Gastroesophageal sphincter (tissue), 4 donors: Measurements from ENCODE around the gene TIMM13. TPM values are rescaled to one million over a fixed set of nuclear protein-coding genes. Genes with fewer than 3 reads are reported as not detected.

Experiments
- ATAC-seq: fragments of 150-250 bp; one replicate; pipeline ENCODE4 v1.9.1; 2016; ENCODE audit warnings: mild to moderate bottlenecking, moderate library complexity
- H3K27ac ChIP-seq, 4 donors: fragments of 200-600 bp; sonication (generic) in 3 of 4; 1 replicate in 3 of 4; 2 replicates in 1 of 4; pipeline ENCODE4 v1.5.1; 2016 to 2019
- H3K27me3 ChIP-seq: fragments of 200-600 bp; sonication (generic); one replicate; pipeline ENCODE4 v1.5.1; 2019
- H3K36me3 ChIP-seq, 2 donors: fragments of 200-600 bp; sonication (generic); one replicate each; pipeline ENCODE4 v1.5.1; 2019; ENCODE audit warnings: control low read depth in 1 of 2
- H3K4me1 ChIP-seq, 3 donors: fragments of 200-600 bp; sonication (generic); 1 replicate in 2 of 3; 2 replicates in 1 of 3; pipeline ENCODE4 v1.5.1; 2016 to 2019; ENCODE audit warnings: control low read depth in 2 of 3
- H3K4me3 ChIP-seq, 2 donors: fragments of 200-600 bp; sonication (generic); one replicate each; pipeline ENCODE4 v1.5.1; 2019; ENCODE audit warnings: mild to moderate bottlenecking in 1 of 2, moderate library complexity in 1 of 2
- H3K9me3 ChIP-seq, 3 donors: fragments of 200-600 bp; sonication (generic); one replicate each; pipeline ENCODE4 v1.5.1; 2017 to 2019; ENCODE audit warnings: control low read depth in 2 of 3
- EP300 ChIP-seq: sonication (generic); formaldehyde crosslinking; IDR thresholded peaks from one replicate; pipeline ENCODE4 v1.6.1; 2017; ENCODE audit warnings: antibody characterized with exemption, mild to moderate bottlenecking
- POLR2A ChIP-seq, 2 donors: fragments of 450-650 bp; IDR thresholded peaks; one replicate each; pipeline ENCODE4 v1.6.1; 2017; ENCODE audit warnings: antibody characterized with exemption in 2 of 2, mild to moderate bottlenecking in 2 of 2, moderate library complexity in 1 of 2
- POLR2AphosphoS5 ChIP-seq: sonication (generic); formaldehyde crosslinking; IDR thresholded peaks from one replicate; pipeline ENCODE4 v1.6.1; 2017; ENCODE audit warnings: antibody characterized with exemption
- WGBS, 2 donors: methylation state at CpG; one replicate each; pipeline ENCODE4 v1.1.5; 2018; ENCODE audit warnings: low coverage in 1 of 2; 5-methylcytosine and 5-hydroxymethylcytosine counted together
- total RNA-seq, 4 donors: library from RNA; depleted of rRNA; stranded (reverse); fragments of >200 nt; gene quantifications; one replicate each; pipeline ENCODE4 v1.1.0, GENCODE V29; 2016
- TF ChIP-seq, protein P1 (sequence below), 4 experiments: fragments of 200-600 bp in 2 of 4; fragments of 450-650 bp in 2 of 4; sonication (generic) in 1 of 4; IDR thresholded peaks; one replicate each; pipeline ENCODE4 v1.5.1; 2017 to 2019; ENCODE audit warnings: antibody characterized with exemption in 4 of 4, mild to moderate bottlenecking in 2 of 4, moderate library complexity in 2 of 4

TIMM13 gene
- total RNA-seq, 4 donors from 2014 or later = 22.9 to 32.2 (median 27.3) TPM

DNA sequence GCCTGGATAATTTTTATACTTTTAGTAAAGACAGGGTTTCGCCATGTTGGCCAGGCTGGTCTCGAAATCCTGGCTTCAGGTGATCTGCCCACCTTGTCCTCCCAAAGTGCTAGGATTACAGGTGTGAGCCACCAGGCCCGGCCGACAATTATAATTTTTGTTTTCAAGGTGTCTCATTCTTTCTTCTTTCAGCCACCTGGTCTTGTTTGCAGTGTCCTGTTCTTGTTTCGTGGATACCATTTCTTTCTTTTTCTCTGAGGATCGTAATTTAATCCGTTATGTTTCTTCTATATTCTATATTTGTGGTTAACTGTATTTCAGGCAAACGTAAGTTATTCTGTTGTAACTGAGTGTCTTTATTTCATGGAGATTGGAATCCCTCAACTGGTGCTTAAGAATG lies 15.7 kb downstream of the TIMM13 start:
- Histone ChIP-seq H3K4me3 (no peak overlapping the region), H3K9me3 (peaks cover 0 to 7% (median 0%) of the 10 kb centered on the region in 3 donors), H3K36me3 (peaks cover 0 to 14% of the 10 kb centered on the region in 2 donors), H3K27ac (no peak overlapping the region), H3K4me1 (no peaks in the 10 kb centered on the region), H3K27me3 (peaks cover 36% of the 10 kb centered on the region)
- 74 to 83% methylated on average over 5 to 8 of the region's 8 CpGs for WGBS, 2 donors
- no peak for TF ChIP-seq POLR2AphosphoS5
- TF ChIP-seq POLR2A (IDR thresholded peaks at IDR 0.05) = no peak
- no peak for TF ChIP-seq EP300
- TF ChIP-seq, protein P1, sequence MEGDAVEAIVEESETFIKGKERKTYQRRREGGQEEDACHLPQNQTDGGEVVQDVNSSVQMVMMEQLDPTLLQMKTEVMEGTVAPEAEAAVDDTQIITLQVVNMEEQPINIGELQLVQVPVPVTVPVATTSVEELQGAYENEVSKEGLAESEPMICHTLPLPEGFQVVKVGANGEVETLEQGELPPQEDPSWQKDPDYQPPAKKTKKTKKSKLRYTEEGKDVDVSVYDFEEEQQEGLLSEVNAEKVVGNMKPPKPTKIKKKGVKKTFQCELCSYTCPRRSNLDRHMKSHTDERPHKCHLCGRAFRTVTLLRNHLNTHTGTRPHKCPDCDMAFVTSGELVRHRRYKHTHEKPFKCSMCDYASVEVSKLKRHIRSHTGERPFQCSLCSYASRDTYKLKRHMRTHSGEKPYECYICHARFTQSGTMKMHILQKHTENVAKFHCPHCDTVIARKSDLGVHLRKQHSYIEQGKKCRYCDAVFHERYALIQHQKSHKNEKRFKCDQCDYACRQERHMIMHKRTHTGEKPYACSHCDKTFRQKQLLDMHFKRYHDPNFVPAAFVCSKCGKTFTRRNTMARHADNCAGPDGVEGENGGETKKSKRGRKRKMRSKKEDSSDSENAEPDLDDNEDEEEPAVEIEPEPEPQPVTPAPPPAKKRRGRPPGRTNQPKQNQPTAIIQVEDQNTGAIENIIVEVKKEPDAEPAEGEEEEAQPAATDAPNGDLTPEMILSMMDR (IDR thresholded peaks at IDR 0.05) = no peak
- ATAC-seq = no peak

DNA sequence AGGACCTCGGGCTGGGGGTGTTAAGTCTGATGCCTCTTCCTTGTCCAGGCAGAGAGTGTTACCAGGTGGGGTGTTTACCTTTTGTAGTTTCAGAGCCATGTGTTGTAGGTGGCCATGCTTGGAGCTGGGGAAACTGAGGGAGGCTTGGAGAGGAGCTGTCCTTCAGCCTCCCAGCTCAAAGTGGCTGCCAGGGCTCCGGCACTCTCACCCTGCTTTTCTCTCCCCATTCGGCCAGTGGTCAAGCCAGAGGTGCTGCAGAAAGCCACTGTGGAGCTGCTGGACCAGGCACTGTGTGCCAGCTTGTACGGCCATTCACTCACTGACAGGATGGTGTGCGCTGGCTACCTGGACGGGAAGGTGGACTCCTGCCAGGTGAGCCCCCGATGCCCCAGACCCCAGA lies 17.4 kb downstream of the TIMM13 start:
- no peak for ATAC-seq
- 100% methylated on average over 1 of the region's 7 CpGs; no CpG with 5 or more reads in 1 of the 2 donors for WGBS, 2 donors
- H3K4me1 ChIP-seq = no peaks in the 10 kb centered on the region

DNA sequence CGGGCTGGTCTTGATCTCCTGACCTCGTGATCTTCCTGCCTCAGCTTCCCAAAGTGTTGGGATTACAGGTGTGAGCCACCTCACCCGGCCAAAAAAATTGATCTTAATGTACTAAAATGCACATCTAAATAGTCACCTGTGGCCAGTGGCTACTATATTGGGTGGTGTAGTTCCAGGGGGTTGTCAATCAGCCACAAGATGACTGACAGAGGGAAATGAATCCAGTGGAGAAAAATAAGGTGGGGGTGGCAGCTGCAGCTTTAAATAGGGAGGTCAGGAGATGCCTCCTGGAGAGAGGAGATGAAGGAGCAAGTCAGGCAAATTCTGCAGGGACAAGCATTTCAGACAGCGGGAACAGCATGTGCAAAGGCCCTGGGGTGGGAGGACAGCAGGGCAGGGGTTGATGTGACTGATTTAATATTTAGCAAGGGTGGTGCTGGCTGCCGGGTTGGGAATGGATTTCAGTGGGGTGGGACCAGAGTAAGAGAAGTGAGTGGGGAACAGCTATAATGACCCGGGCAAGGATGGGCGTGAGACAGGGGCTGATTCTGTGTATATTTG lies 18.0 kb downstream of the TIMM13 start:
- H3K27me3 ChIP-seq = peaks cover 52% of the 10 kb centered on the region
- ATAC-seq = no peak
- TF ChIP-seq POLR2AphosphoS5 (no peak), EP300 (no peak)
- 0 to 88% methylated on average over 1 to 7 of the region's 7 CpGs for WGBS, 2 donors
- peaks cover 0 to 8% (median 0%) of the 10 kb centered on the region in 3 donors for H3K9me3 ChIP-seq
- H3K27ac ChIP-seq = no peak overlapping the region
- no peak overlapping the region for H3K4me3 ChIP-seq
- no peaks in the 10 kb centered on the region for H3K36me3 ChIP-seq
- no peaks in the 10 kb centered on the region for H3K4me1 ChIP-seq

More for the DNA sequence above, 17.4 kb downstream of the TIMM13 start:
- TF ChIP-seq POLR2AphosphoS5 (no peak), EP300 (no peak), POLR2A (IDR thresholded peaks at IDR 0.05) (no peak)
- TF ChIP-seq, protein P1 (IDR thresholded peaks at IDR 0.05) = no peak
- H3K36me3 ChIP-seq = no peaks in the 10 kb centered on the region
- H3K4me3 ChIP-seq = no peak overlapping the region
- H3K27ac ChIP-seq = no peak overlapping the region
- peaks cover 51% of the 10 kb centered on the region for H3K27me3 ChIP-seq
- H3K9me3 ChIP-seq = peaks cover 0 to 7% (median 0%) of the 10 kb centered on the region in 3 donors

DNA sequence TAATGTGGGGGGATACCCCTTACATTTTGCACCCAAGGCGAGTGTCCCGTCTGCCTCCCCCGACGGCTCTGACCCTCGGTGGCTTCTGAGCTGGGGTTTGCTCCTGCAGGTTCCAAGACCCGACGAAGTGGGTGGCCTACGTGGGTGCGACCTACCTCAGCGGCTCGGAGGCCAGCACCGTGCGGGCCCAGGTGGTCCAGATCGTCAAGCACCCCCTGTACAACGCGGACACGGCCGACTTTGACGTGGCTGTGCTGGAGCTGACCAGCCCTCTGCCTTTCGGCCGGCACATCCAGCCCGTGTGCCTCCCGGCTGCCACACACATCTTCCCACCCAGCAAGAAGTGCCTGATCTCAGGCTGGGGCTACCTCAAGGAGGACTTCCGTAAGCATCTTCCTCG lies 19.1 kb downstream of the TIMM13 start:
- WGBS, 2 donors = no CpG with 5 or more reads among the region's 25 CpGs
- H3K36me3 ChIP-seq = no peaks in the 10 kb centered on the region
- no peak overlapping the region for H3K4me3 ChIP-seq
- peaks cover 60% of the 10 kb centered on the region for H3K27me3 ChIP-seq
- peaks cover 0 to 15% (median 0%) of the 10 kb centered on the region in 3 donors for H3K9me3 ChIP-seq
- H3K4me1 ChIP-seq = no peaks in the 10 kb centered on the region
- no peak overlapping the region for H3K27ac ChIP-seq
- ATAC-seq = no peak
- TF ChIP-seq POLR2AphosphoS5 (no peak), POLR2A (IDR thresholded peaks at IDR 0.05) (no peak), EP300 (no peak)
- TF ChIP-seq, protein P1 (IDR thresholded peaks at IDR 0.05) = no peak

DNA sequence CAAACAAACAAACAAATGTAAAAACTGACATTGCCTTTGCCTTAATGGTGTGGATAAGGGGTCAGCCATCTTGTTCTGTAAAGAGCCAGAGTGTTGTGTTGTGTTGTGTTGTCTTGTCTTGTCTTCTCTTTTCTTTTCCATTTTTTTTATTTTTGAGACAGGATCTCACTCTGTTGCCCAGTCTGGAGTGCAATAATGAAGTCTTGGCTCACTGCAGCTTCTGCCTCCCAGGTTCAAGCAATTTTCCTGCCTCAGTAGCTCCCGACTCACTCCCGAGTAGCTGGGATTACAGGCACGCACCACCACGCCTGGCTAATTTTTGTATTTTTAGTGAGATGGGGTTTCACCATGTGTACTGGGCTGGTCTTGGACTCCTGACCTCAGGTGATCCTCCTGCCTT lies 27.8 kb downstream of the TIMM13 start:
- WGBS, 2 donors = 100% methylated on average over 2 of the region's 4 CpGs
- ATAC-seq = no peak
- Histone ChIP-seq H3K4me1 (no peaks in the 10 kb centered on the region), H3K27me3 (peaks cover 46% of the 10 kb centered on the region), H3K27ac (no peak overlapping the region), H3K4me3 (no peak overlapping the region), H3K9me3 (peaks cover 0 to 9% (median 0%) of the 10 kb centered on the region in 3 donors), H3K36me3 (no peaks in the 10 kb centered on the region)
- no peak for TF ChIP-seq EP300
- no peak for TF ChIP-seq POLR2AphosphoS5
- no peak for TF ChIP-seq POLR2A (IDR thresholded peaks at IDR 0.05)
- TF ChIP-seq, protein P1 (IDR thresholded peaks at IDR 0.05) = no peak
